G401 (cell line): ENCODE data around the gene LPAR1. TPM values are rescaled to one million over a fixed set of nuclear protein-coding genes. Genes with fewer than 3 reads are reported as not detected.

Experiments
- DNase-seq: peaks from one replicate; pipeline ENCODE4 v3.0.0-alpha.2; 2015; ENCODE audit warnings: low spot score
- in situ Hi-C: cut with HindIII; loops from 2 replicates; pipeline ENCODE4 v1.10.0; 2016; ENCODE audit warnings: low sequenced_read_pairs, mixed read lengths
- total RNA-seq: library from RNA; depleted of rRNA; stranded (reverse); fragments of >200 nt; shearing (Covaris generic); gene quantifications from 2 replicates; pipeline ENCODE4 v1.2.3, GENCODE V29; 2014

LPAR1 gene
- total RNA-seq, 1 experiment from 2014 or later, result not detected

DNA sequence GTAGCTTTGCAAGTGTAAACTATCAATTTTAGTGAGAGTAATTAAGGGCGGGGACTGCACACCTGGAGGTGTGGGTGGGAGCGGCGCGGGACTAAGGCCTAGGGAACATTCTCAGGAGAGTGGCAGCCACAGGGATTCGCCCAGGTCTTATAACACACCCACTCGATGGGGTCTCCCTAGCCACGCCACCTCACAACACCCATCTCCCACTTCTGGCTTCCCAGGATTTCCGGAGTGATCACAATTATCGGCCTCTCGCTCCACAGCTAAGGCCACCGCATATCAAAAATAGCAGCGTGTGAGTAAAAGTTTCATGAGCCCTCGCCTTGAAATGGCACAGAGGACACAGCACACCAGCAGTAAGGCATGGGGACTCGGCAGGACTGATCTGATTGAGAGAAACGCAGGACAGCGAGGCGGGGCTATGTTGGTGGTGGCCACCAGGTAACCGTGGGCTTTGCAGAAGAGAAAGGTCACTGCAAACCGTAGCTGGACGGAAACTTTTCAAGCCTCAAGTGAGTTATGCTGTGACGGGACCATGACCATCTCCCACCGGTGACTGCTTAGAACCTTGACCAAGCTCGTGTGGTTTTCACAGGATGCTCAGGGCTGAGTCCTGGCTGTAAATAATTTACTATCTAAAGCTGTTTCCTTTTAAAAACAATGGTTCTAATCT, 1.1 kb upstream of the LPAR1 start:
- no peak for DNase-seq
- in situ Hi-C loops, result no loop called here

DNA sequence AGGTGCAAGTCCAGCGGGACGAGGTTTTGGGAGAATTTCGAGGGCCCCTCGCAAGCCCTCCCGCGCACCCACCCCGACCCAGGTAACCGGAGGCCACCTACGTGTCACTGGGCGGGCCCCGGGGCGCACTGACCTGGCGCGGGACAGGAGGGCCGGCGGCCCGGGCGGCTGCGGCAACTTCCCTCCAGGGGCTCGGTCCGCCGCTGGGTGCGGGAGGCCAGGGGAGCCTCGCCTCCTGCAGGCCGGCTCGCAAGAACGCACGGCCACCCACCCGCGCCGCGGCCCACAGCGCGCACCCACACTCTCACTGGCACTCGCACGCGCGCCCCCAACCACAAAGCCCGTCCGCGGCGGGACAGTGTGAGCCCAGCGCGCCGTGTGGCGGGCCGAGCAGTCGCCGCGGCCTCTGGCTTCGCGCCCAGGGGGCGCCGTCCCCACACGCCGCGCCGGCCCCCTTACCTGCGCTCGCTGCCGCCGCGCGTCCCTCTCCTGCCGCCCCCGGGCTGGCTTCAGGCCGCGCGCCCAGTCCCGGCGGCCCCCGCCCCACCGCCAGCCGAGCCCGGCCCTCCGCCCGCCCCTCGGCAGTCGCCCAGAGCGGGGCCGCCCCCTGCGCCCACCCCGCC, 451 bp downstream of the LPAR1 start:
- in situ Hi-C loops, result no loop called here
- no peak for DNase-seq

DNA sequence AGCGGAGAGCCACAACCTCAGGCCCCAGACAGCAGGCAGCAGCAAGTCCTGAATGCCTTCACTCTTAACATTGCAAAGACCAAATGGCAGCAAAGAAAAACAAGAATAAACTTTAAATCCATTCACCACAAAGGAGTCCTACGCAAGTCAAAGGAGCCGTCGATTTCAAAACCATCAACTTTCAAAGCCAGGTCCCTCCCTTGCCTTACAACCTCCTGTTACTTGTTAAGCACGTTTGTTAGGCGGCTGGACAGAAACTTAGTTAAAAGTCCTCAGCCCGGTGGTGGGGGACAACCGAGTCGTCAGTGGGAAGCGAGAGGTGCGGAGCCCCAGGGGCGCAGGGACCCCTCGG, 938 bp downstream of the LPAR1 start:
- in situ Hi-C loops, result no loop called here
- no peak for DNase-seq

DNA sequence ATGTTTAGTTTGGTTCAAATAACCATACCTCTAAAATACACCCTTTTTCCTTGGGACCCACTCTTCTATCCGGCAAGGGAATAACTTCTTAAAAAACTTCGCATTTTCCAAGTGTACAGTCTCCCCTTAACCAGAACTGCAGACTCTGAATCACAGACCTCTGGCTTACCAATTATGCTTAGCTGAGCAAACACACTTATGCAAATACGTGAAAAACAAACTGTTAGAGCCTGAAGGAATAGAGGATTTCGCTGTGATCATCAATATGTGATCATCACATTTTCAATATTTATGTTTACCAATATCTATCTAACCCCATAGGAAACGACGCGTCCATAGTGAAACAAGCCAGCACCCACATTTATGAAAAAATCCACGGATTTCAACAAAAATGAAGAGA, 1.3 kb downstream of the LPAR1 start:
- DNase-seq, result no peak
- in situ Hi-C loops, result no loop called here

DNA sequence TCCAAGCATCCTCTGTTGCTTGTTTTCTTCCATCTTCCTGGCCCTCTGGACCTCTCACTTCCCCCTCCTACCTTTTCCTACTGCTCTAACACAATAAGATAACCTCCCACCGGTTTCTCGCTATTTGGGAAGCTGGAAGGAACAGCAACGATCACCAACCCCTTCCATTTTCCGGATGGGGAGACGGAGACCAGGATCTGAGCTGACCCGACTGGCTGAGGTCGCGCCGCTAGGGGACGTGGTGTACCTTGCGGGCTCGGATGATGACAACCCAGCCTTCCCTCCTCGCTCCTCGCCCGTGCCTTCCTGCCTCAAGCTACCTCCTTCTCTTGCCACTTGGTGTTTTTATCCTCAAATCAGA, 1.9 kb downstream of the LPAR1 start:
- no peak for DNase-seq
- in situ Hi-C loops, result no loop called here

DNA sequence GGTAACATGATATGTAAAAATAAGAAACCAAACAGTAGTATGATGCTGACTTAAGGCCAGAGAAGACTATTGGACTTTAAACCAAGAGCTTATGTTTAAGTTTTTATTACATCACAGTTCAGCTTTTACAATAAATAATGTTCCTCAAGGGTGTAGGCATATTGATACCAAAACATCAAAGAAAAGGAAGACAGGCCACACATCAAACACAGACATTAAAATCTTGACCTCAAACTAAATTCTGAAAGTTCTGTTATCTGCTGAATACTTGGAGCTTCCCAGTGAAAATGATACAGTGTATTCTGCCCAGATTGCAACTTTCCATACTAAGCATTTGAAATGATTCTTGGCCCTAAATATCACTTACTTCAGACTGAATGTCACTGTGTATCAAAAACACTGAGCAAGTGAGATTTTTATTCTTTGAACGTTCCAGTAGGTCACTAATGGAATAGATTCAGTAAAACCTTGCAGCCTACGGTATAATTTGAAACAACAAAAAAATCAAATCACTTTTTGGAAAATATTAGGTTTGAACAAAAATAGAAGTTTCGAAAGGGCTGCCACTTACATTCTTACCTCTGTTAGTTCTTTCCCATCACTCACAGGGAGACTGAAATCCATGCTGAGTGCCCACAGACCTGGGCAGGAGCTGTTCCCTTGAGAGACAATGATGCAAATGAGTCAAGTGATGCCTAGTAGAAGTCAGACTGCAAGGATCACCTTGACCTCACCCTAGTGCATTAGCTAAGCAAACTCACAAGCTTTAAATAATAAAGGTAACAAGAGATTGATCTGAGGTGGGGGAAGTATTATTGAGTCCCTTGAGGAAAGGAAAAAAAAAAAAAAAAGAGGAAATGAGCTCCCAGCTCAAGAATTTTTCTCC, 2.5 kb downstream of the LPAR1 start:
- in situ Hi-C loops, result no loop called here
- DNase-seq, result no peak

DNA sequence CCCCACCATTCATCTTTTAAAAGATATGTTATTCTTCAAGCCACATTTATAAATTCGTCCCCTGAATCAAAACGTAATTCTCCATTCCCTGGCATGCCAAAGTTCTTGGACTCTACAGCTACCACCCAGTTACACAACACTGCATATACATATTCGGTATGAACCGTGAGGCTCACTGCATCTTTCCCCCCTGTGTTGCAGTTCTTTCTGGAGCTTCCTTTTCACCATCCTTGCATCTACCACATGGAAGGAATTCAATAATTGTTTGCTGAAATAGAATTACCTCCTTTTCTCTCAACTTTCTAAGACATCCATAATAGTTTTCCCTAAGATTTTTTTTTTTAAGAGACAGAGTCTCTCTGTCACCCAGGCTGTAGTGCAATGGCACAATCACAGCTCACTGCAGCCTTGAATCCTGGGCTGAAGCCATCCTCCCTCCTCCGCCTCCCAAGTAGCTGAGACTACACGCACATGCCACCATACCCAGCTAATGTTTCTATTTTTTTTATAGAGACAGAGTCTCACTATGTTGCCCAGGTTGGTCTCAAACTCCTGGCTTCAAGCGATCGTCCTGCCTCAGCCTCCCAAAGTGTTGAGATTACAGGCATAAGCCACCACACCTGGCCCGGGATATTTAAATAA, 3.3 kb downstream of the LPAR1 start:
- DNase-seq, result no peak
- in situ Hi-C loops, result no loop called here

DNA sequence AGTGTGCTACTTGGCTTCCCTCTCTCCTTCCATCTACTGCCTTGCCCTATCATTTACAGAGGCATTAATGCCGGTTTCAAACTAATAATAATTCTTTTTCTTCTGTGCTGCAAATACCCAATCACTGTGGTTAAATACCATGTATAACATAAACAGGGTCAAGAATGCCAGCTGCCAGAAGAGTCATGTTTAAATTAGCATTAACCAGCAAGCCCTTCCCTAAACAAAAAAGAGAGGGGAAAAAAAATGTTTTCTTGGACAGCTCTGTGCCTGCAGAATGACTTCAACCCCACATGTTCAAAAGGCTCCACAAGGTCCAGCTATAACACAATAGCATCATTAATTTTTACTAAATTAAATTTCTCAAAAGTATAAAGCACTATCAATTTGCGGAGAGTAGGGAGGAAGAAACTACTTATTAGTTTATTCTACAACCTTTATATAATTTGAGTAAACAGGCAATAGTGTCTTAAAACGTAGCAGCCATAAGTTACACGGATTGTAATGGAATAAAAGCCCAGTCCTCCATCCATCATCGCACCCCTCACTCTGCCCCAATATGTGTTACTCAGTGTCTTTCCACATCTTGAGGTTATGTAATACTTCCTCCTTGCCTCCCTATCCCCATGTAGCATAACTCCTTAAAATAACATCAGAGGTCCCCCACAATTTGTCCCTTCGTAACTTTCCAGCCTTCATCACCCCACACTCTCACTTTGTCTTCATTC, 3.9 kb downstream of the LPAR1 start:
- no peak for DNase-seq
- in situ Hi-C loops, result no loop called here

DNA sequence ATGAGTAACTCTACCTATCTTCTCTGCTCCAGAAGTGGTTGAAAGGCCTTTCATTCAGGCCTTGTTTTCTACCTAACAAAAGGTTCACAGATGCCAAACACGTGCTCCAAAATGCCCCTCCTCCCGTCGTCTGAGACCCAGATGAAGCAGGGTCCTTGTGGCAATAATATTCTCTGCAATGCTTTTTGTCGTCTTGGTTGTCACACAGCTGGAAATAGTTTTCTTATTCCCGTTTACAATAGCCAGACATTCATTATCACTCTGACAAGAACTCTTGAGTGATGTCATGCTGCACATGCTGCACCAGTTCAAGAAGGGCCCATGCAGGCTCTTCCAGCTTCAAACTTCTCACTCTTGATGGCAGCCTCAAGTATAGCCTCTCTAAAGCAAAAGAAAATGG, 7.8 kb downstream of the LPAR1 start:
- DNase-seq, result no peak
- in situ Hi-C loops, result no loop called here

DNA sequence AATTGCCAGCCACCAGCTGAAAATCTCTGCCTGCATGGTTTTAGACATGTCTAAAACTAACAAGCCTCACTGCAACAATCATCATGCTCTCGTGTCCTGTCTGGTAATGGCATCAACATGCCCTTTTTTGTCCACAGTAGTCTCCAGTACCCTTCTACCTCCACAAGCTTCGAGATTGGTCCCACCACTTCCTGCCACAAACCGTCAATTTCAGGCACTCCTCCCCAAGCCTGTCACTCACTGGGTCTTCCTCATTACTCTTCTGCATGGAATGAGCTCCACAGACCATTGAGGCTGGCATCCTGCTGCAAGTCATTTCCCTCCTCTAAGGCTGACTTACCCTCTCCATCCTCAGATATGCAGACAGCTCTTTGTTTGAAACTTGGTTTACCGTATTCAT, 9.0 kb downstream of the LPAR1 start:
- in situ Hi-C loops, result no loop called here

DNA sequence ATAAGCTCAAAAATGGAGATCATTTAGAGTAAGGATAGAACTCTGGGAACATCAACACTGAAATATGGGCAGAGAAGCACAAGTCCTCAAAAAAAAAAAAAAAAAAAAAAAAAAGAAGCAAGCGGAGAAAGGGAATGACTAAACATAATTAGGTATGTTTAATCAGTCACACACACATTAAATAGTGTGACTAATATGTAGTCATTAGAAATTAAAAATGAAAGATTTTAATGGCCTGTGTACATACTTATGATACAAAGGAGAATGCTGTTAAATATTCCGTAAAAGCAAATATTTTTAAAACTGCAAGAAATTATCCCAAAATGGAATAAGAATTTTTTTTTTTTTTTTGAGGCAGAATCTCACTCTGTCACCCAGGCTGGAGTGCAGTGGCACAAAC, 10.5 kb downstream of the LPAR1 start:
- in situ Hi-C loops, result no loop called here
- no peak for DNase-seq

More for the DNA sequence above, 9.0 kb downstream of the LPAR1 start:
- no peak for DNase-seq

DNA sequence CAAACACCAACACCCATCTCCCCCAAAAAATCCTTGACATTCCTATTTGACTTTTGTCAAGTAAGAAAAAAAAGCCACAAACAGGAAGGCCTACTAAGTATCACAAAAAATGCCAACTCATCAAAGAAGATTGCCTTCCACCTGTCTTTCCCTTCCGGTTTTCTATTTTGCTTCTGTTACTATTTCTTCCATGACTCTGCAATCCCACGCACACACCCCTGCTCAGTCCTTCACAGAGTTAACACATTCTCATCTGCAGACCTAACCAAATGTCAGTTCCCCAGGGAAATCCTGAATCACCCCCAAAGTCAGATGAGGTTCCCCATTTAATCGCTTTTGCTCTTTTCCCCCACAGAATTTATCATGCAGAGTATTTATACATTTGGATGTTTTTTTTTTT, 15.1 kb downstream of the LPAR1 start:
- no peak for DNase-seq
- in situ Hi-C loops, result no loop called here

DNA sequence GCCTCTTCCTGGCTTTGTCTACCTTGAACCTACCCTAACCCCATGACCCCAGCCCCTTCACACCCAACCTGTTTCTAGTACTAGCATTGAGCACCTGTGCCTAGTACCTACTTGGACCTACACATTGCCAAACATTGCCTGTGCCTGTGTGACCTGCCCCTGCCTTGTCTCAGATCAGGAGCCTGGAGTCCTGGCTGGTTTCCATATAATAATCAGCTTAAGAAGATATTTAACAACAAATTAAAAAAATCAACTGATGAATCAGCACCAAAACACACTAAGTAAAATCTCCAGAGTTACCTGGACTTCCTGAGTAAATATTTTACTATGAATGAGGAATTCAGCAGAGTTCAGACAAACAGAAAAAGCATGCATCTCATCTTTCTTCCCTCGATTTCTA, 17.7 kb downstream of the LPAR1 start:
- DNase-seq, result no peak
- in situ Hi-C loops, result no loop called here

DNA sequence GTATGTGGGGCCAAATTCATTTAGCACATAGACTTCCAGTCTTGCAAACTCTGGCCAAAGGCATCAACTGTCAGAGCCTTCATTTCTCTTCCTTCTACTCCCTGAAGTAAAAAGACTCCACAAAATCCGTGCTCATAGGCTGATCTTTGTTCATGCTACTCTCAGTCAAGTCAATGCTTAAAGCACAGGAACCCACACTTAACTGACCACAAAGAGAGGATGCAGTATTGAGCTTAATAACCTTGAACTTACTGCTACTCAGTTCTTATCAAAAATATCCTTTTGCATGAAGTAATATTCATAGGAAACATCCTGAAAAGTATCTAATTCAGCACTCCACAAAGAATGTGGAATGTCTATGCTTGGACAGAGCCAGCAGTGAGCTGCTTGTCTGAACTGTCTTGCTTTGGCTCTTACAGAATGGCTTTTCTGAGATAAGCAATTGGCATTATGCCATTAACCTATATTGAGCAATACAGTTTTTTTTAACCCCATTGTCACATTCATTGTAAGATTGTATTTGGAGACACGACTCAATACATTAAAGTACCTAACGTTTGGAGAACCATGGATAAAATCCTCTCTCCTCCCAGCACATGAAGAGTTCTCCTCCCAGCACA, 21.7 kb downstream of the LPAR1 start:
- in situ Hi-C loops, result no loop called here
- no peak for DNase-seq

DNA sequence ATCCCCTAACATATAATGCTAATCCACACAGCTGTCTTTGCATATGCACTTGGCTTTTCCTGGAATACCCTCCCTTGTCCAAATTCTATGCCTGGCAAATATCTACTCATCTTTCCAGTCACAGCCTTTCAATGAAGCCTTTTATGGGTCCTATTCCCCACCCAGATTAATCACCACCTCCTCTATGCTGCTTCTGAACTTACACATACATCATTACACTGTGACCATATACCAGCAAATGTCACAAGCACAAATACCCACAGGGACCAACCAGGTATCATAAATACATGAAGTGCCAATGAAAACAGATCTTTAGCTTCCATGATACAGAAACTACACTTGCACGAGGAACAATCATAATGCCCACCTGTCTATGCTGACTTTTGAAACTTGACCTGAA, 22.3 kb downstream of the LPAR1 start:
- in situ Hi-C loops, result no loop called here
- no peak for DNase-seq

DNA sequence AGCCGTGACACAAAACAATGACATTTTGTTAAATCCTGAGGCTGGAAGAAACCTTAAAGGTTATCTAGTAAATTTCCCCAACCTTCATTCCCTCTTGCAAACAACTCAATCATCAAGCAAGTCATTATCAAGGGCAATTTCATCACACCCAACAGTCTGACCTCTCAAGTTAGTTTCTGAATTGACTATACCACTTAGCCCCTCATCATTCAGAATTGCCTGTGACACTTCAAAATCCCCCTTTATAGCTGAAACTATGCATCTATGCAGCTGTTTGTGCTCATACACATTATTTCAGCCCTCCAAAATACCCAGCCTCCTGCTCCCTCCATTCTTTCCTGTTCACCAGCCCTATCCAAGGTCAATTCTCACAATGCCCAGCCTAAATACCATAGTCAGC, 24.6 kb downstream of the LPAR1 start:
- no peak for DNase-seq
- in situ Hi-C loops, result no loop called here

DNA sequence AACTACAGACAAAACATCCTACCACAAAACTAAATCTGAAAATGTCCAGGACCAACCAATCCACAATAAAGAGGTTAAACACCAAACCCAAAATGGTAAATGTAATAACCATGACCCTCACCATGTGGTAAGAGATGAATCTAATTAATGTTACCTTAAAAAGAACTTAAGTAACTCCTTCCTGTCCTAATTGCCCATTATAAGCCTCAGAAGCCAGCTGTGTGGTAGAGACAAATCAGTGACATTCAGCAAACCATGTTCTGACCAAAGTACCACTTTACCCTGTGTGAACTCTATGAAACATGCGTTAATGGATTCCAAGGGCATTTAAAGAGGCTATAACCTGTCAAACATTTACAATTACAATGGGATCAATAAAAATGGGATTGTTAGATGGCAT, 25.0 kb downstream of the LPAR1 start:
- in situ Hi-C loops, result no loop called here
- no peak for DNase-seq

DNA sequence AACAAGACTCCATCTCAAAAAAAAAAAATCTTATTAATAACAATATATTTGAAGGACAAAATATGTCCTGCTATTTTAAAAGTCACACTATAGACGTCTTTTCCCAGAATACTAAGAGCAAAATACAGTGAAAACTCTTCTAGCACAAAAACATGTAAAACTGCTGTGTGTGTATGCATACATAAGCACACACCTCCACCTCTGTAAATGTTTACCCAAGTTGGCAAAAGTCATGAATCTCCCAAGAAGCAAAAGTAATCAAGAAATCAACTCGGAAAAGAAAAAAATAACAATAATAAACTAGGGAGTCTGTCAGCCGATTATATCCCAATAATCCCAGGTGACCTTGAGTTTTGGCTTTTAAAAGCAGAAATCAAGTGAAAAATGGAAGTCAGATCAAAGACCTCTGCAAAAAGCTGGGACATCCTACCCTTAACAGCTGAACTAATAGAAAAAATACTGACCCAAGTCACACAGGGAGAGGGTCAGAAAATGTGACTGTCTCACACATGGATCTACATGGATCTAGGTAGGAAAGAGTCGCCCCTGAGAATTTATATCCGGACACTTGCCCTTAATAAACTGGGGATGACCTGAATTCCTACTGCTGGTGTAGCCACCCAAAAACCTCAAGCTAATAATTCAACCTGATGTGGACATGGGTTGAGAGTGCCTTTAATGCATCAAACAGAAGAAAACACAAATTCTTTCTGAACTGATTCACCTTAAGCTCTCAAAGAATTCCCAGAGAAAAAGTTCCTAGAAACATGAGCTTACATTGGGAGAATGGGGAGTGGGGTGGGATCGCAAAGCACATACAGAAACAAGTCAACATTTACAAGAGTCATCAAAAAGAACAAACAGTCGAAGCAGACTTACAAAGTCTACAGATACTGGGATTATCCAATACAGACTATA, 29.9 kb downstream of the LPAR1 start:
- in situ Hi-C loops, result no loop called here
- no peak for DNase-seq
